Heart left ventricle (tissue), 16 donors: ENCODE measurements around the gene DPY30. TPM values are rescaled to one million over a fixed set of nuclear protein-coding genes. Genes with fewer than 3 reads are reported as not detected.
A peak's percentile ranks its signal among the peaks of the same experiment; 100 is the strongest.

Experiments
- ATAC-seq, 4 donors: fragments of 200-7000 bp; cut with Tn5 transposase; one replicate each; pipeline ENCODE4 v1.9.1; 2020 to 2022; ENCODE audit warnings: moderate library complexity in 4 of 4, mild to moderate bottlenecking in 3 of 4, moderate number of reproducible peaks in 1 of 4
- DNase-seq, 5 donors: peaks; one replicate each; pipeline ENCODE4 v3.0.0-alpha.2; 2020
- H3K27ac ChIP-seq, 12 donors: fragments of 200-600 bp; sonication (generic) in 4 of 12; one replicate each; pipeline versions ENCODE4 v1.5.0 to v1.8.0; 2016 to 2022; ENCODE audit warnings: mild to moderate bottlenecking in 2 of 12
- H3K27me3 ChIP-seq, 9 donors: fragments of 200-600 bp; sonication (generic) in 2 of 9; one replicate each; pipeline versions ENCODE4 v1.5.1 to v1.8.0; 2016 to 2022; ENCODE audit warnings: mild to moderate bottlenecking in 3 of 9
- H3K36me3 ChIP-seq, 9 donors: fragments of 200-600 bp; sonication (generic) in 2 of 9; one replicate each; pipeline versions ENCODE4 v1.5.0 to v1.8.0; 2018 to 2022; ENCODE audit warnings: mild to moderate bottlenecking in 2 of 9
- H3K4me1 ChIP-seq, 12 donors: fragments of 200-600 bp; sonication (generic) in 4 of 12; one replicate each; pipeline versions ENCODE4 v1.5.0 to v1.8.0; 2016 to 2022; ENCODE audit warnings: mild to moderate bottlenecking in 3 of 12
- H3K4me3 ChIP-seq, 12 donors: fragments of 200-600 bp; sonication (generic) in 4 of 12; one replicate each; pipeline versions ENCODE4 v1.5.0 to v1.8.0; 2017 to 2022; ENCODE audit warnings: mild to moderate bottlenecking in 9 of 12, moderate library complexity in 4 of 12
- H3K9me3 ChIP-seq, 12 donors: fragments of 200-600 bp; sonication (generic) in 4 of 12; one replicate each; pipeline versions ENCODE4 v1.5.0 to v1.8.0; 2016 to 2022; ENCODE audit warnings: mild to moderate bottlenecking in 1 of 12
- POLR2A ChIP-seq, 2 donors: fragments of 450-650 bp; IDR thresholded peaks; one replicate each; pipeline ENCODE4 v1.6.1; 2017; ENCODE audit warnings: antibody characterized with exemption in 2 of 2, mild to moderate bottlenecking in 2 of 2, moderate library complexity in 2 of 2
- WGBS, 4 donors: extraction: QIAGEN DNeasy Blood & Tissue Kit in 2 of 4; methylation state at CpG; one replicate each; pipeline versions ENCODE4 v1.1.5 to v1.1.7; 2013 to 2018; 5-methylcytosine and 5-hydroxymethylcytosine counted together
- intact Hi-C, 10 donors: fragments of 100-400 bp; cut with DNase I; formaldehyde crosslinking; loops; one replicate each; pipeline versions ENCODE4 v1.11.1 to v1.14.2; 2022
- polyA plus RNA-seq, 2 donors: library from polyadenylated mRNA; stranded (reverse); fragments of 200-250 nt; gene quantifications; one replicate each; pipeline ENCODE4 v1.2.3, GENCODE V29; 2013
- total RNA-seq, 9 donors: library from RNA; depleted of rRNA in 2 of 9; stranded (reverse); fragments of >200 nt in 2 of 9; fragmentation: NEBNext Ultra II Directional in 3 of 9; extraction: Animal tissue kit (Norgen Biotek cat#: 25700) in 3 of 9; gene quantifications; one replicate each; pipeline versions ENCODE4 v1.1.0 to v1.2.4, GENCODE V29; 2016 to 2023
- TF ChIP-seq, protein P1 (sequence below), 12 donors: fragments of 200-600 bp; sonication (generic) in 4 of 12; IDR thresholded peaks; one replicate each; pipeline versions ENCODE4 v1.5.0 to v1.8.0; 2018 to 2022; ENCODE audit warnings: antibody characterized with exemption in 12 of 12, mild to moderate bottlenecking in 5 of 12
- donor health status: ischemic (EF 13 %, LVEDD 7.1; RV severe dilation, severe dysfunction).
- donor health status: healthy with polysubstance abuse.
- donor health status: DM: no; HTN: yes; CAD: no.
- donor health status: DM: no; HTN: no; CAD: no.
- donor health status: ischemic (EF 25% LVEDD 6.9; RV normal size, moderate dysfunction).
- donor health status: ischemic (EF 25% LVEDD 5.7; RV mildly dilated, moderate dysfunction).
- donor health status: healthy.
- donor health status: DM: yes; HTN: yes; CAD: no.
- donor health status: ischemic (EF 35%, LVEDD 5.7; RV mildly dilated, moderate dysfunction).
- donor health status: nonischemic (EF 11% LVEDD 7.7; RV severe dilation, severe dysfunction).
- donor health status: DM: yes; HTN: yes; CAD: no.
- donor health status: PGD.
- donor health status: ischemic (EF 29% LVEDD 5.4; RV normal size, mild dysfunction).
- donor health status: nonischemic (EF 23%, LVEDD 6.1; RV moderate dilation, normal function).

DPY30 gene
- total and polyA plus RNA-seq, 11 donors = 36.8 to 86.5 (median 42.9) TPM

DNA sequence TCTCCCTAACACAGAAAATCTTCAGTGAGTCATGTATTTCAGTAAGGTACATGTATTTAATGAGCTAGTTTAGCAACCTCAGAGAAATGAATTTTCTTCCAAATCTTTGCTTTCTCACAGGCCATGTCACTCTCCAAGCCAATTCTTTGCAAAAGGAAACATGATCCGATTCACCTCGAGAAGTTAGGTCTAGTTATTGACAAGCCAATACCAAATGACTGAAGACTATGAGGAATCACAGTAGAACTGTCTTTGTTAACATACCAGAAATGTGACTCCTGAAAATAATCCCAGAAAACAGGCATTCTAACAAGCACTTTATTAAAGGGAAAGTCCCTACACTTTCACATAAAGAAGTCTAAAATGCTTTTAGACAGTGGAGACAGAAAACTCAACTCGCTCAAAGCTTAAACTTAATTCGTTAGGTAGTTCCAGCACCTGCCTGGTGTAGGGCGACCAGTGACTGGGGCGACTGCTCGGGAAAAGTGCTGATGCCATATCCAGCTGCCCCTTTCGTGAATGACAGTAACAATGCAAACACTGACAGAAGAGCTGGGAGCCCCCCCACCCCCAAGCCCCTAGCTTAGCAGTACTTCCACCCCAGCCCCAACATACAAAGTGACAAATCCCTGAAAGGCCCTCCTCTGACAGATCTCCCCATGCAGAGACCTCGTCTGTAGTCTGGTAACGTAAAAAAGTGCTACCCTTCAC lies 30.6 kb downstream of the DPY30 start:
- H3K4me1 ChIP-seq = peaks cover 0 to 60% (median 26%) of the 10 kb centered on the region in 12 donors
- no peaks in the 10 kb centered on the region for H3K9me3 ChIP-seq
- intact Hi-C loops = loop anchor here in 2 of 10 donors (5.0 to 10.0 kb wide), 3 partner anchors 52 to 114 kb away; no protein-coding TSS in a partner anchor
- no peak for ATAC-seq
- H3K27me3 ChIP-seq = no peaks in the 10 kb centered on the region
- 1 to 5% (median 2%) methylated on average over 8 to 10 of the region's 10 CpGs for WGBS, 4 donors
- no peak for TF ChIP-seq POLR2A (IDR thresholded peaks at IDR 0.05)
- TF ChIP-seq, protein P1, sequence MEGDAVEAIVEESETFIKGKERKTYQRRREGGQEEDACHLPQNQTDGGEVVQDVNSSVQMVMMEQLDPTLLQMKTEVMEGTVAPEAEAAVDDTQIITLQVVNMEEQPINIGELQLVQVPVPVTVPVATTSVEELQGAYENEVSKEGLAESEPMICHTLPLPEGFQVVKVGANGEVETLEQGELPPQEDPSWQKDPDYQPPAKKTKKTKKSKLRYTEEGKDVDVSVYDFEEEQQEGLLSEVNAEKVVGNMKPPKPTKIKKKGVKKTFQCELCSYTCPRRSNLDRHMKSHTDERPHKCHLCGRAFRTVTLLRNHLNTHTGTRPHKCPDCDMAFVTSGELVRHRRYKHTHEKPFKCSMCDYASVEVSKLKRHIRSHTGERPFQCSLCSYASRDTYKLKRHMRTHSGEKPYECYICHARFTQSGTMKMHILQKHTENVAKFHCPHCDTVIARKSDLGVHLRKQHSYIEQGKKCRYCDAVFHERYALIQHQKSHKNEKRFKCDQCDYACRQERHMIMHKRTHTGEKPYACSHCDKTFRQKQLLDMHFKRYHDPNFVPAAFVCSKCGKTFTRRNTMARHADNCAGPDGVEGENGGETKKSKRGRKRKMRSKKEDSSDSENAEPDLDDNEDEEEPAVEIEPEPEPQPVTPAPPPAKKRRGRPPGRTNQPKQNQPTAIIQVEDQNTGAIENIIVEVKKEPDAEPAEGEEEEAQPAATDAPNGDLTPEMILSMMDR (IDR thresholded peaks at IDR 0.05) = no peak
- DNase-seq = peak in 1 of 5 donors; percentile 21
- peak overlapping the region; percentile 68 to 98 (median 88) for H3K4me3 ChIP-seq
- peaks cover 0 to 6% (median 0%) of the 10 kb centered on the region in 9 donors for H3K36me3 ChIP-seq
- peak overlapping the region in 11 of 12 donors; percentile 80 to 99 (median 90) for H3K27ac ChIP-seq

DNA sequence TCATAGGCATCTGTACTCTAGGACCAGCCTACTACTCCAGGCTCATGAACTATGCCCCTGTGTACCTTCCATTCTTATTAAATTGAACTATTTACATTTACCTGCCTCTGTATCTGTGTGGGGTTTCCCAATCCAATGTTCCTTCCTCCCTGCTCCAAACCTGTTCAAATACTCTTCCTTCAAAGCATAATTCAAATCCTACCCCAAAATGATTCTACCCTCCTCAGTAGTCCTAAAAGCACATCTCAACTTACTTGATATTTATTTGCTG lies 32.5 kb downstream of the DPY30 start:
- no peak for TF ChIP-seq POLR2A (IDR thresholded peaks at IDR 0.05)
- TF ChIP-seq, protein P1 (IDR thresholded peaks at IDR 0.05) = no peak
- ATAC-seq (no peak), DNase-seq (no peak)
- H3K4me1 ChIP-seq = peaks cover 0 to 55% (median 26%) of the 10 kb centered on the region in 12 donors
- no peak overlapping the region for H3K27ac ChIP-seq
- H3K27me3 ChIP-seq = no peaks in the 10 kb centered on the region
- no peaks in the 10 kb centered on the region for H3K9me3 ChIP-seq
- no peaks in the 10 kb centered on the region for H3K36me3 ChIP-seq
- H3K4me3 ChIP-seq = no peak overlapping the region
- intact Hi-C loops = loop anchor here in 2 of 10 donors (5.0 to 10.0 kb wide), 3 partner anchors 50 to 112 kb away; no protein-coding TSS in a partner anchor

DNA sequence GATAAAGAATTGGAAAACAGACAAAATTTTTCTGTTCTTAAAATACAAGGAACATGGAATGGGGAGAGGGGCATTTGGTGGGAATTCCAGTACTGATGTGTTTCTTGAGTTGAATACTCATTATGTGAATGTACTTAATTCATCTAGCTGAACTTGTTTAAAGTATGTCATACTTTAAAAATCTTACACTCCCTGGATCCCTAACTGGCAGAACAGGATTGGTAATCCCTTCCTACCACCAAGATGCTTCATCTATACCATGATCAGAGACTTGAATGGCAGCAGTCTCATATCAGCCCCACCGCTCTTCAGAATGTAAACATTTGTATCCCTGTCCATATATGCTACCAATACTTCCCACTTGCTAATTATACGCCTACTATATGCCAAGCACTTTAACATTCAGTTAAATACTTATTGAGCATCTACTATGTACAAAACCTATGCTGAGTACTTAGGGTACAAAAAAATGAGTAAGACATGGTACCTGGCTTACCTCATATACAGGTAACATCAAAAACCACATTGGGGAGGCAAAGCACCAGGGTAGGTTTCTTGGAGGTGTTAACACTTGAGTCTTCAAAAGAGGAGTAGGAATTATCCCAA lies 34.1 kb downstream of the DPY30 start:
- peaks cover 0 to 45% (median 20%) of the 10 kb centered on the region in 12 donors for H3K4me1 ChIP-seq
- WGBS, 4 donors = 96 to 99% (median 98%) methylated on average over 2 of the region's 2 CpGs
- H3K9me3 ChIP-seq = no peaks in the 10 kb centered on the region
- no peak for TF ChIP-seq POLR2A (IDR thresholded peaks at IDR 0.05)
- TF ChIP-seq, protein P1 (IDR thresholded peaks at IDR 0.05) = no peak
- no peaks in the 10 kb centered on the region for H3K36me3 ChIP-seq
- intact Hi-C loops = loop anchor here in 2 of 10 donors (5.0 to 10.0 kb wide), 3 partner anchors 48 to 111 kb away; no protein-coding TSS in a partner anchor
- H3K27me3 ChIP-seq = no peaks in the 10 kb centered on the region
- no peak overlapping the region for H3K4me3 ChIP-seq
- H3K27ac ChIP-seq = no peak overlapping the region
- DNase-seq (no peak), ATAC-seq (no peak)

DNA sequence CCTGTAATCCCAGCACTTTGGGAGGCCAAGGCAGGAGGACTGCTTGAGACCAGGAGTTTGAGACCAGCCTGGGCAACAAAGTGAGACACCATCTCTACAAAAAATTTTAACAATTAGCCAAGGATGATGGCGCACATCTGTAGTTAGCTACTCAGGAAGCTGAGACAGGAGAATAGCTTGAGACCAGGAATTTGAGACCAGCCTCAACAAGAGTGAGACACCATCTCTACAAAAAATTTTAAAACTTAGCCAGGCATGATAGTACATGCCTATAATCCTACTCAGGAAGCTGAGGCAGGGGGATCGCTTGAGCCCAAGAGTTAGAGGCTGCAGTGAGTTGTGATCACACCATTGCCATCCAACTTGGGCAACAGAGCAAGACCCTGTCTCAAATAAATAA lies 35.8 kb downstream of the DPY30 start:
- H3K27me3 ChIP-seq = no peaks in the 10 kb centered on the region
- ATAC-seq = no peak
- no peaks in the 10 kb centered on the region for H3K36me3 ChIP-seq
- no peak overlapping the region for H3K4me3 ChIP-seq
- H3K27ac ChIP-seq = no peak overlapping the region
- no peaks in the 10 kb centered on the region for H3K9me3 ChIP-seq
- intact Hi-C loops = loop anchor here in 1 of 10 donors (10.0 kb wide), 1 partner anchor 109 kb away; no protein-coding TSS in a partner anchor
- DNase-seq = no peak
- WGBS, 4 donors = 94 to 98% (median 98%) methylated on average over 2 of the region's 2 CpGs
- no peak for TF ChIP-seq POLR2A (IDR thresholded peaks at IDR 0.05)
- TF ChIP-seq, protein P1 (IDR thresholded peaks at IDR 0.05) = no peak
- H3K4me1 ChIP-seq = peaks cover 0 to 42% (median 17%) of the 10 kb centered on the region in 12 donors
